GM12875 (cell line): Measurements from ENCODE around the gene UST.

ENCODE experiments used
- H3K4me3 ChIP-seq: one replicate; pipeline ENCODE4 v1.5.1; 2011; ENCODE audit warnings: low read depth, low read length, control low read depth
- CTCF ChIP-seq: IDR thresholded peaks from 2 replicates; pipeline ENCODE4 v1.5.1; 2011; ENCODE audit warnings: low read depth, mild to moderate bottlenecking, control low read depth, inconsistent platforms, low read length, moderate library complexity, borderline replicate concordance; ENCODE audit not compliant: insufficient read depth

The UST gene

GRCh38 chr6:148791372-148791771, 44.5 kb downstream of the UST start:
- H3K4me3 ChIP-seq, result no peak overlapping the region
- no peak for TF ChIP-seq CTCF

DNA sequence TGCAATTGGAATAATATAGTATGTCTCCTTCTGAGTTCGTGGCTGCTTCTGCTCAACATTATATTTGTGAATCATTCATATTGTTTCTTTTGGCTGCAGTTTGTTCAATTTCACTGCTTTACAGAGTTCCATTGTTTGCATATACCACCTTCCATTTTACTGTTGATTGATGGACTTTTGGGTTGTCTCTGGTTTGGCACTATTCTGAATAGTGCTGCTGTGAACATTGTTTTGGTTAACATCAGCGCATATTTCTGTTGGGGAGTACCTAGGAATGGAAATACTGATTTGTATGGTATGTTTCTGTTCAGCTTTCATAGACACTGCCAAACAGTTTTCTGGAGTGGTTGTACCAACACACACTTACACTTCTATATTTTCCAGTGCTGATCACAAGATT, 46.9 kb downstream of the UST start:
- no peak for TF ChIP-seq CTCF
- H3K4me3 ChIP-seq, result no peak overlapping the region

- no peak for TF ChIP-seq CTCF
- H3K4me3 ChIP-seq, result no peak overlapping the region
Measured at GRCh38 chr6:148794797-148795196, 48.0 kb downstream of the UST start.

DNA sequence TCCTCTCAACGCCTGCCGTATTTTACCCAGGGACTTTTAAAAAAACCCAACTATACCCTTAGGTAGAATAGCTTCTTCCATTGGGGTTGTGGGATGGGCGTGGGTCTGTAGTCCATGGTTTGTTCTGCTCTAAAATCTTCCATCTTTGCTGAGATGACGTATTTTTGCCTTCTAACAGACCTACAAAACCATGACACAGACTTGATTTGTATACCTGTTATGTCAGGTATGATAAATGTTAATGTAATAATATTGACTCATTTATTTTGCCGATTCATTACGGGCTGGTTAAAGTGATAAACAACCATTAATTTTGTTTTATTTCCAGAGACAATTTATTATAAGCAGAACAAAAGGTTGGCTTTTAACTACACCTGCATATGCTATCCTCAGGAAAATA, 48.7 kb downstream of the UST start:
- no peak overlapping the region for H3K4me3 ChIP-seq
- no peak for TF ChIP-seq CTCF

GRCh38 chr6:148799647-148800046, 52.8 kb downstream of the UST start:
- no peak for TF ChIP-seq CTCF
- H3K4me3 ChIP-seq, result no peak overlapping the region

- TF ChIP-seq CTCF, result no peak
- H3K4me3 ChIP-seq, result no peak overlapping the region
Measured at GRCh38 chr6:148800536-148800935, 53.7 kb downstream of the UST start.

GRCh38 chr6:148803979-148804378, 57.1 kb downstream of the UST start:
- no peak for TF ChIP-seq CTCF
- no peak overlapping the region for H3K4me3 ChIP-seq
